H1 (cell line): ENCODE data around the gene B4GALNT1. TPM values are rescaled to one million over a fixed set of nuclear protein-coding genes. Genes with fewer than 3 reads are reported as not detected.

ENCODE experiments used
- CTCF ChIA-PET: fragments of 300-600 bp; sonication (Branson Sonifier 250); formaldehyde crosslinking; loops from one replicate; lab custom pipeline; 2021; ENCODE audit not compliant: partially characterized antibody; lab: Charles Lee
- POLR2A ChIA-PET: fragments of 300-600 bp; sonication (Branson Sonifier 250); formaldehyde crosslinking; loops from one replicate; lab custom pipeline; 2021; ENCODE audit warnings: inconsistent platforms; ENCODE audit not compliant: partially characterized antibody; lab: Charles Lee
- DNase-seq, 2 experiments: peaks; one replicate each; pipeline versions ENCODE4 v3.0.0 to v3.0.0-alpha.2; 2010 to 2022; ENCODE audit warnings: low spot score in 2 of 2, low read depth in 1 of 2, mixed read lengths in 1 of 2
- FAIRE-seq: peaks from 2 replicates; lab custom pipeline; 2011; peaks lifted over from hg19 to GRCh38; lab: Jason Lieb, UNC
- H2AFZ ChIP-seq: 2 replicates; pipeline ENCODE4 v1.8.1; 2012; ENCODE audit warnings: low read length, inconsistent platforms
- H2AK5ac ChIP-seq: 2 replicates; pipeline ENCODE4 v1.6.1; 2013; ENCODE audit warnings: low read depth, low read length
- H2BK120ac ChIP-seq: replicated peaks from 2 replicates; pipeline ENCODE3; 2013; ENCODE audit warnings: low read depth, low read length, inconsistent platforms
- H2BK12ac ChIP-seq: 2 replicates; pipeline ENCODE4 v1.6.1; 2013; ENCODE audit warnings: low read depth, low read length
- H2BK15ac ChIP-seq: 2 replicates; pipeline ENCODE4 v1.6.1; 2013; ENCODE audit warnings: low read length
- H2BK20ac ChIP-seq: 2 replicates; pipeline ENCODE4 v1.6.1; 2013; ENCODE audit warnings: low read length
- H2BK5ac ChIP-seq: 2 replicates; pipeline ENCODE4 v1.6.1; 2013; ENCODE audit warnings: low read depth, low read length
- H3K14ac ChIP-seq: 2 replicates; pipeline ENCODE4 v1.6.1; 2013; ENCODE audit warnings: inconsistent platforms; ENCODE audit not compliant: insufficient read length
- H3K18ac ChIP-seq: 2 replicates; pipeline ENCODE4 v1.6.1; 2013; ENCODE audit warnings: low read length; ENCODE audit errors: extremely low read depth
- H3K23ac ChIP-seq: 2 replicates; pipeline ENCODE4 v1.6.1; 2013; ENCODE audit warnings: inconsistent platforms; ENCODE audit not compliant: insufficient read length
- H3K23me2 ChIP-seq: 2 replicates; pipeline ENCODE4 v1.6.1; 2013; ENCODE audit warnings: low read depth, low read length
- H3K27ac ChIP-seq: 2 replicates; pipeline ENCODE4 v1.6.1; 2011; ENCODE audit warnings: low read depth, low read length, inconsistent platforms
- H3K27me3 ChIP-seq, 4 experiments: replicated peaks in 1 of 4; 1 replicate in 1 of 4; 2 replicates in 3 of 4; pipeline versions ENCODE4 v1.6.1 to v1.8.1; 2011 to 2013; ENCODE audit warnings: low read length in 3 of 4, mild to moderate bottlenecking in 3 of 4, inconsistent platforms in 2 of 4, mixed read lengths in 2 of 4, moderate library complexity in 1 of 4; ENCODE audit not compliant: control insufficient read depth in 3 of 4, insufficient read depth in 3 of 4; ENCODE audit errors: extremely low read depth in 1 of 4
- H3K36me3 ChIP-seq, 4 experiments: 2 replicates each; pipeline versions ENCODE4 v1.6.1 to v1.8.1; 2011 to 2013; ENCODE audit warnings: mild to moderate bottlenecking in 4 of 4, low read length in 3 of 4, moderate library complexity in 2 of 4, control low read depth in 1 of 4, inconsistent platforms in 1 of 4; ENCODE audit not compliant: insufficient read depth in 4 of 4, control insufficient read depth in 2 of 4
- H3K4ac ChIP-seq: replicated peaks from 2 replicates; pipeline ENCODE3; 2013; ENCODE audit warnings: low read length, low read depth, mixed read lengths, inconsistent platforms; ENCODE audit not compliant: insufficient read length
- H3K4me1 ChIP-seq, 4 experiments: replicated peaks in 1 of 4; 1 replicate in 1 of 4; 2 replicates in 3 of 4; pipeline versions ENCODE4 v1.6.1 to v1.8.1; 2011 to 2013; ENCODE audit warnings: low read length in 3 of 4, inconsistent platforms in 2 of 4, mixed read lengths in 1 of 4; ENCODE audit not compliant: insufficient read depth in 4 of 4, control insufficient read depth in 3 of 4
- H3K4me2 ChIP-seq, 2 experiments: 2 replicates each; pipeline versions ENCODE4 v1.6.1 to v1.8.1; 2011 to 2013; ENCODE audit warnings: low read depth in 2 of 2, low read length in 2 of 2, control low read depth in 1 of 2, inconsistent platforms in 1 of 2, mild to moderate bottlenecking in 1 of 2; ENCODE audit not compliant: insufficient read depth in 1 of 2
- H3K4me3 ChIP-seq, 4 experiments: fragments of 200-600, 300-600 bp in 1 of 4; sonication (generic), shearing (Covaris generic), sonication (Bioruptor Twin) in 1 of 4; 2 replicates each; pipeline versions ENCODE4 v1.5.1 to v1.8.1; 2011 to 2016; ENCODE audit warnings: low read length in 4 of 4, low read depth in 3 of 4, control low read depth in 2 of 4, inconsistent platforms in 2 of 4, mild to moderate bottlenecking in 2 of 4, mixed read lengths in 1 of 4, moderate library complexity in 1 of 4; ENCODE audit not compliant: insufficient read depth in 2 of 4; ENCODE audit errors: extremely low read depth in 1 of 4
- H3K56ac ChIP-seq: replicated peaks from 2 replicates; pipeline ENCODE3; 2013; ENCODE audit warnings: low read depth, mild to moderate bottlenecking, mixed read lengths, low read length, inconsistent platforms; ENCODE audit not compliant: insufficient read length
- H3K79me1 ChIP-seq: 2 replicates; pipeline ENCODE4 v1.6.1; 2013; ENCODE audit warnings: low read depth, low read length, control low read depth
- H3K79me2 ChIP-seq, 2 experiments: 2 replicates each; pipeline versions ENCODE4 v1.6.1 to v1.8.1; 2012 to 2013; ENCODE audit warnings: low read length in 2 of 2, mild to moderate bottlenecking in 2 of 2, inconsistent platforms in 1 of 2; ENCODE audit not compliant: insufficient read depth in 2 of 2, control insufficient read depth in 1 of 2
- H3K9ac ChIP-seq, 4 experiments: replicated peaks in 1 of 4; 1 replicate in 1 of 4; 2 replicates in 3 of 4; pipeline versions ENCODE4 v1.6.1 to v1.8.1; 2011 to 2013; ENCODE audit warnings: low read depth in 3 of 4, low read length in 3 of 4, control low read depth in 2 of 4, mild to moderate bottlenecking in 2 of 4, moderate library complexity in 2 of 4, inconsistent platforms in 1 of 4; ENCODE audit errors: extremely low read depth in 1 of 4
- H3K9me3 ChIP-seq, 2 experiments: 2 replicates each; pipeline versions ENCODE4 v1.6.1 to v1.8.1; 2012 to 2013; ENCODE audit warnings: mild to moderate bottlenecking in 2 of 2, moderate library complexity in 2 of 2, control low read depth in 1 of 2, inconsistent platforms in 1 of 2, low read depth in 1 of 2, low read length in 1 of 2, mixed read lengths in 1 of 2; ENCODE audit not compliant: insufficient read depth in 2 of 2
- H4K20me1 ChIP-seq, 2 experiments: replicated peaks in 1 of 2; 2 replicates each; pipeline versions ENCODE3 to v1.8.1; 2011 to 2013; ENCODE audit warnings: inconsistent platforms in 2 of 2, low read length in 2 of 2, mild to moderate bottlenecking in 1 of 2; ENCODE audit not compliant: insufficient read depth in 2 of 2, control insufficient read depth in 1 of 2
- H4K5ac ChIP-seq: 2 replicates; pipeline ENCODE4 v1.6.1; 2013; ENCODE audit warnings: low read length, low read depth, mixed read lengths, inconsistent platforms; ENCODE audit not compliant: insufficient read length
- H4K8ac ChIP-seq: 2 replicates; pipeline ENCODE4 v1.8.0; 2013; ENCODE audit warnings: mild to moderate bottlenecking, moderate library complexity, low read length, inconsistent platforms; ENCODE audit not compliant: insufficient read depth; ENCODE audit errors: extremely low read depth
- H4K91ac ChIP-seq: replicated peaks from 2 replicates; pipeline ENCODE3; 2013; ENCODE audit warnings: low read length, mixed read lengths, inconsistent platforms; ENCODE audit not compliant: insufficient read length
- CBX8 ChIP-seq: fragments of 300-800, 300-1000 bp; sonication (generic); IDR thresholded peaks from 2 replicates; pipeline ENCODE4 v1.7.1; 2016; ENCODE audit warnings: low read depth, low read length, borderline replicate concordance
- HDAC2 ChIP-seq, 2 experiments: fragments of 300-600 bp in 1 of 2; sonication (generic) in 1 of 2; IDR thresholded peaks; 2 replicates each; pipeline ENCODE4 v1.6.1; 2011 to 2012; ENCODE audit warnings: low read depth in 2 of 2, low read length in 2 of 2, mild to moderate bottlenecking in 2 of 2, moderate library complexity in 2 of 2, borderline replicate concordance in 1 of 2, inconsistent platforms in 1 of 2
- KDM4A ChIP-seq: IDR thresholded peaks from one replicate; pipeline ENCODE4 v1.7.1; 2012; ENCODE audit warnings: low read depth, mild to moderate bottlenecking, moderate library complexity, low read length, inconsistent platforms; ENCODE audit not compliant: severe bottlenecking
- POU5F1 ChIP-seq: IDR thresholded peaks from 2 replicates; pipeline ENCODE4 v1.6.1; 2011; ENCODE audit warnings: low read depth, mild to moderate bottlenecking, low read length, moderate library complexity
- RFX5 ChIP-seq: IDR thresholded peaks from 2 replicates; pipeline ENCODE4 v1.6.1; 2011; ENCODE audit warnings: low read depth, low read length, improper control_type of control experiment, borderline replicate concordance
- YY1 ChIP-seq: IDR thresholded peaks from 2 replicates; pipeline ENCODE4 v1.6.1; 2011; ENCODE audit warnings: low read depth, mild to moderate bottlenecking, low read length
- WGBS, 2 experiments: shearing (Covaris generic) in 1 of 2; methylation state at CpG; one replicate each; pipeline versions ENCODE4 v1.1.6 to v1.1.7; 2013 to 2015; ENCODE audit warnings: low lambda C conversion rate in 2 of 2, mixed read lengths in 2 of 2, inconsistent platforms in 1 of 2, low coverage in 1 of 2, missing lambda C conversion rate in 1 of 2; ENCODE audit not compliant: insufficient replicate concordance in 2 of 2, insufficient coverage in 1 of 2, insufficient read length in 1 of 2; ENCODE audit errors: extremely low coverage in 1 of 2, missing lambda C conversion rate in 1 of 2; 5-methylcytosine and 5-hydroxymethylcytosine counted together
- polyA plus RNA-seq, 7 experiments: library from polyadenylated mRNA; depleted of rRNA in 3 of 7; stranded (reverse) in 5 of 7; unstranded in 2 of 7; fragments of >200 nt in 5 of 7; fragments of 200-250 nt in 2 of 7; gene quantifications; 1 replicate in 5 of 7; 2 replicates in 1 of 7; 4 replicates in 1 of 7; pipeline versions ENCODE4 v1.2.1 to v1.2.3, GENCODE V29; 2011 to 2013; ENCODE audit warnings: missing spikeins in 2 of 7, mixed read lengths in 2 of 7
- total RNA-seq: library from RNA; stranded (reverse); fragmentation: NEBNext Ultra II Directional; extraction: Animal tissue kit (Norgen Biotek cat#: 25700); gene quantifications from 2 replicates; pipeline ENCODE4 v1.2.1, GENCODE V29; 2021
- TF ChIP-seq, protein P1 (sequence below), 3 experiments: IDR thresholded peaks; 1 replicate in 2 of 3; 2 replicates in 1 of 3; pipeline versions ENCODE4 v1.5.1 to v1.6.1; 2011; ENCODE audit warnings: low read length in 3 of 3, mild to moderate bottlenecking in 3 of 3, inconsistent platforms in 2 of 3, low read depth in 1 of 3, moderate library complexity in 1 of 3; ENCODE audit not compliant: insufficient read depth in 1 of 3; ENCODE audit errors: control extremely low read depth in 1 of 3
- TF ChIP-seq, protein P2 (sequence below): IDR thresholded peaks from 2 replicates; pipeline ENCODE4 v1.6.1; 2012; ENCODE audit warnings: inconsistent platforms

The B4GALNT1 gene
- total and polyA plus RNA-seq, 2 of the 8 experiments (the other 6 are each of a cell fraction or from before 2014, with no cell fraction given), result 1.5 to 2.3 TPM

DNA sequence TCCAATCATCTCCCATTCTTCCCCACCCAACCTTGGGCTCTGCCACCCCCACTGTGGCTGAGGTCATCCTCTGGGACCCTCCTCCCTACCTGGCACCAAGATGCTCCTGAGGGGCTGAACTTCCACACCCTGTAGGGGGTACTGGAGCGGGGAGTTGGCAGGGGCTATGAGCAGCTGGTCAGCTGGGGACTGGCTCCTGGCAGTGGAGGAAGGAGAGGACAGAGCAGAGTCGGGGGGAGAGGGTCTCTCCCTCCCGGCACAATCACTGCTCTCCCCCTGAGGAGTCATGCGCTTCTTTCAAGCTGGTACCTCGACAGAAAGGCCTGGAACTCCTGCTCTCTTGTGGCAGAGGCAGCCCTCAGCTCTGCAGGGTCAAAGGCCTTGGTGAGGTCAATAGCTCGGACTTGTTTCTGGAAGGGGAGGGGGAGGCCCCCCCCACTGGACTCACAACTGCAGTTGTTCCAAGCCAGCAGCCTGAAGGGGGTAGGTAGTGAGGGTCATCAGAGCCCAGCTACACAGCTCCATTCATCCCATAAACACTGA lies 2.0 kb downstream of the B4GALNT1 start:
- Histone ChIP-seq H3K4ac (no peak overlapping the region), H3K9me3 (no peaks in the 10 kb centered on the region), H3K36me3 (no peaks in the 10 kb centered on the region; a peak in 1 of 8 replicates), H3K23me2 (peaks cover 7% of the 10 kb centered on the region; the same call in 1 of the 2 replicates), H3K4me3 (peak overlapping the region in 1 of 4 experiments; percentile 83; a peak in 2 of 8 replicates), H4K91ac (no peak overlapping the region), H3K9ac (no peak overlapping the region), H4K8ac (no peak overlapping the region), H4K5ac (no peak overlapping the region), H3K18ac (no peak overlapping the region), H3K79me1 (no peaks in the 10 kb centered on the region), H3K4me1 (peaks cover 0 to 20% (median 16%) of the 10 kb centered on the region in 4 experiments; a peak in 6 of 7 replicates), H3K56ac (no peak overlapping the region), H3K27me3 (peaks cover 68 to 87% (median 82%) of the 10 kb centered on the region in 4 experiments), H3K79me2 (no peaks in the 10 kb centered on the region), H3K27ac (no peak overlapping the region), H2BK20ac (peak overlapping the region; percentile 32; the same call in 1 of the 2 replicates), H2BK120ac (no peak overlapping the region), H2BK12ac (no peak overlapping the region), H2BK15ac (no peak overlapping the region), H3K23ac (no peak overlapping the region), H2AFZ (no peak overlapping the region), H2BK5ac (no peak overlapping the region), H3K4me2 (peak overlapping the region; percentile 44 to 91; a peak in 3 of 4 replicates), H2AK5ac (peak overlapping the region; percentile 84; the same call in 1 of the 2 replicates), H3K14ac (no peak overlapping the region), H4K20me1 (peaks cover 2 to 14% of the 10 kb centered on the region in 2 experiments)
- POLR2A ChIA-PET, result interaction anchor here (0.9 to 2.1 kb wide), 5 partner anchors 11 to 134 kb away, joined by 3 to 11 read pairs (median 4); partner anchors contain the start of genes ARHGEF25 and CDK4
- DNase-seq (no peak), FAIRE-seq (no peak)
- CTCF ChIA-PET, result interaction anchor here (0.6 to 9.9 kb wide), 12 partner anchors 10 to 171 kb away, joined by 3 to 88 read pairs (median 6); partner anchors contain the start of genes ARHGEF25 and OS9
- 46% methylated on average over 5 of the region's 6 CpGs; no CpG with 5 or more reads in 1 of the 2 experiments for WGBS, 2 experiments
- TF ChIP-seq RFX5 (no peak), CBX8 (no peak), POU5F1 (no peak), HDAC2 (IDR thresholded peaks at IDR 0.05; ENCODE audit: borderline replicate concordance in 1 of 2, low read depth in 2 of 2, low read length in 2 of 2) (no peak), KDM4A (no peak), YY1 (no peak)
- TF ChIP-seq, protein P1, sequence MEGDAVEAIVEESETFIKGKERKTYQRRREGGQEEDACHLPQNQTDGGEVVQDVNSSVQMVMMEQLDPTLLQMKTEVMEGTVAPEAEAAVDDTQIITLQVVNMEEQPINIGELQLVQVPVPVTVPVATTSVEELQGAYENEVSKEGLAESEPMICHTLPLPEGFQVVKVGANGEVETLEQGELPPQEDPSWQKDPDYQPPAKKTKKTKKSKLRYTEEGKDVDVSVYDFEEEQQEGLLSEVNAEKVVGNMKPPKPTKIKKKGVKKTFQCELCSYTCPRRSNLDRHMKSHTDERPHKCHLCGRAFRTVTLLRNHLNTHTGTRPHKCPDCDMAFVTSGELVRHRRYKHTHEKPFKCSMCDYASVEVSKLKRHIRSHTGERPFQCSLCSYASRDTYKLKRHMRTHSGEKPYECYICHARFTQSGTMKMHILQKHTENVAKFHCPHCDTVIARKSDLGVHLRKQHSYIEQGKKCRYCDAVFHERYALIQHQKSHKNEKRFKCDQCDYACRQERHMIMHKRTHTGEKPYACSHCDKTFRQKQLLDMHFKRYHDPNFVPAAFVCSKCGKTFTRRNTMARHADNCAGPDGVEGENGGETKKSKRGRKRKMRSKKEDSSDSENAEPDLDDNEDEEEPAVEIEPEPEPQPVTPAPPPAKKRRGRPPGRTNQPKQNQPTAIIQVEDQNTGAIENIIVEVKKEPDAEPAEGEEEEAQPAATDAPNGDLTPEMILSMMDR (IDR thresholded peaks at IDR 0.05; ENCODE audit: control extremely low read depth in 1 of 3, insufficient read depth in 1 of 3, low read depth in 1 of 3, low read length in 3 of 3), result no peak
- TF ChIP-seq, protein P2, sequence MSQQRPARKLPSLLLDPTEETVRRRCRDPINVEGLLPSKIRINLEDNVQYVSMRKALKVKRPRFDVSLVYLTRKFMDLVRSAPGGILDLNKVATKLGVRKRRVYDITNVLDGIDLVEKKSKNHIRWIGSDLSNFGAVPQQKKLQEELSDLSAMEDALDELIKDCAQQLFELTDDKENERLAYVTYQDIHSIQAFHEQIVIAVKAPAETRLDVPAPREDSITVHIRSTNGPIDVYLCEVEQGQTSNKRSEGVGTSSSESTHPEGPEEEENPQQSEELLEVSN, result no peak
